HG02678 (cell line): Measurements from ENCODE around the gene NAV2.
"Not testable (repeated sequence)": the region's sequence is repeated elsewhere in the genome, so short reads cannot be mapped to it uniquely, and the experiment has no call there.

ENCODE experiments used
- ATAC-seq: cut with Tn5 transposase; IDR thresholded peaks from one replicate; pipeline ENCODE4 v1.9.1; 2021; ENCODE audit warnings: mild to moderate bottlenecking, moderate library complexity; ENCODE audit not compliant: unreplicated experiment

Gene NAV2

DNA sequence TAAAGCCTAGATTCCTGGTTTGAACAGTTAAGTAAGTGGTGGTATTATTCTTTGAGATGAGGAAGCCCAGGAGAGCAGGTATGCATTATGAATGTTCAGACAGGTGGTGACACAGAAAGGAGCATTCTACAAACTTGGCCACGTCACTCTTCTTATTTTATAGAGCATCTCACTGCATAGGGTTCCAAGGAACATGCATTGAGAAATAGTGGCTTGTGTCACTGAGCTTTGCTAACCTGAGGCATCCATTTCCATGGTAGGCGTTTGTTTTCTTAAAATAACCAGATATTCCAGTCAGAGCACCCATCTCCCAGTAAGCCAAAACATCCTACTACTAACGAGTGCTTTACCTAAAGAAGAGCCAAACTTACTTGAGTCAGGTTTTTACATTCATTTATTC is 169.7 kb downstream of the NAV2 start:
- ATAC-seq = no peak

DNA sequence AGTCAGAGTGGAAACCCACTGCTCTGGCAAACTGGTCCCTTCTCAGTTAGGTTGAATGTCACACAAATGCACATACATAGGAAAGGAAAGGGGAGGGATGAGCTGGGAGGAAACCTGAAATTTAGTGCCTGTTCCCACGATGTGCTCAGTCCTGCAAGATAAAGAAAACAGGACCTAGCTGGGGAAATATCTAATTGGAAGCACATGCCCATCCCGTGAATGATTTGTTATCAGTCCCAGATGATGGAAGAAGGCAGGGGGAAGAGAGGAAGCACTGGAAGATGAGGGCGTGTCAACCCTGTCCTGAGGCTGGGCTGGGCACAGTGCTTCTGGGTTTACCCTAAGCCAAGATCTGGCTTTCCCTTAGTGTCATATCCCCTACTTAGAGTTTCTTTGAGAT is 173.9 kb downstream of the NAV2 start:
- no peak for ATAC-seq

DNA sequence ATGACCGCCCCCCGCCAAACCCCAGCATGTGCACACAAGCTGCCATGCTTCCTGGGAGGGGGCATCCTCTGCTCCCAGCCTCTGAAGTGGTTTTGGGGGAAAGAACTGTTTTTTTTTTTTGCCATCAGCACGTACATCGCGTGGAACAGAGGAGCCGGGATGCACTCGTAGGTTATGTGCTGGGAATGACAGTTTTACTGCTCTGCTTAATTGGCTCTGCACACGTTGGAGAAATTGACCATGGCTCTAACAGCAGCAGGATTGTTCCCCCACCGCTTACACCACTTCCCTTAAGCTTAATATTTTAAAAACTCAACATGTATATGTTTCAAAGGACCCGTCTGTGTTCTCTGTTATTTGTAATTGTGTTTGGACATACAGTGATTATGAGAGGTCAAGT is 175.2 kb downstream of the NAV2 start:
- ATAC-seq = no peak

DNA sequence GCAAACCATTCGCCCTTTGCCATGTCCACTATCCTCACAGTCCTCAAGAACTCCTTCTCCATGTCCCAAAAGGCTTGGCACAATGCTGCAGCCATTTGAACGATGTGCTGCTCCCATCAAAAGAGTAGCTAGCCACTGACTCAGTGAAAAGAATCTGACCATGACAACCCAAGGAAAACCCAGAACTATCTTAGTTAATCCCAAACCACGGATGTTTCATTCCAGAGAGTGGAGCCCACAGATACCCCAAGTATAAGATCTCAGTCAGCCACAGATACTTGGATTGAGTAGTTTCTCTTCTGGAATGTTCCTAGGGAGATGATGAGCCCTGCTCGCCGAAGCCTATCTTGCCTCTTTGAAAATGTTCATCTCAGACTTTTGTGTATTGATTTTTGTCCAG is 176.9 kb downstream of the NAV2 start:
- ATAC-seq = no peak

DNA sequence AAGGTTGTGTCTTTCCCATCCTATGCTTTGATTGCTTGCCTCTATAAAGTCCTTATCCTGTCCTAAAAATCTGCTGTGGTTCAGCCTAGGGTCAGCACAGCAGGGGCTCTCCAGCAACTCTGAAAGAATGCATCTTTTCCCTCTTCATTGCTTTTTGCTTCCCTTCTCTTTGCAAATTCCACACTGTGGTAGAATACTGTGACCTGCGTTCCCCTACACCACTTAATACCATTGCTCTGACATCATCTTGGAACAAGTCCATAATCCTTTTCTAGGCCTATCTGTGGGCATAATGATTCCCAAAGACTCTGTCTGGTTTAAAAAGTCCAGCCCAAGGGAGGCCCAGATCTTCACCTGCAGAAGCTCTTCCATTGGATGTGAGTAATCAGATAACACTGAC is 177.7 kb downstream of the NAV2 start:
- no peak for ATAC-seq

DNA sequence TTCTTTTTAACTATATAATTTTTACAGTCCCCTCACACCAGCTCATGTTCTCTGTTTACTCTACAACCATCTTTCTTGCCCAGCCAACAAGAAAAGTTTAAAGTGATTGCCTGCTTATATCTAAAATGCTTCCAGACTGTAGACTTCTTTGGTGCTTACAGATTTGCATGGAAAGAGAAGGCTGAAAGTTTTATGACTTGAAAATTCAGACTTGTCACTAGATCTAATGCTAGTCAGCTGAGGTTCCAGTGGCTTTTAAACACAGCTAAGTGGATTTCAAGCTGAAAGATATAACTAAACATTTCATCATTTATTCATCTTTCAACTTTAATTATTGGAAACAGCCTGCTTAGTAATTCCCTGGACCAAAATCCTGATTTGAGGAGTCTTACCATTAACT is 178.4 kb downstream of the NAV2 start:
- no peak for ATAC-seq

DNA sequence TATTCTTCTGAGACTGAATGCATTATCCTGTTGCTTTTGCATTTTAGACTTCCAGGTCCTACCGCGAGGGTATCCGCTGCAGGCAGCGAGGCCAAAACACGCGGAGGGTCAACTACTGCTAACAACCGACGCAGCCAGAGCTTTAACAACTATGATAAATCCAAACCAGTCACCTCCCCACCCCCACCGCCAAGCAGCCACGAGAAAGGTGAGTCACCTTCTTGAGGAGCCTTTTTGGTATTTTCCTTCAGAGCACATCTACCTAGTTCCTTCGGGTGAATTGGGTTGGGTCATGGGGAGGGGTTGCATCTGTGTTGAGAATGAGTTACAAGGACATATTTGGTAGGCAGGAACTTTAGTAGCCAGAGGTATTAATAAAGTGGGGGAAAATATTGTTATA is 179.8 kb downstream of the NAV2 start:
- ATAC-seq = no peak

DNA sequence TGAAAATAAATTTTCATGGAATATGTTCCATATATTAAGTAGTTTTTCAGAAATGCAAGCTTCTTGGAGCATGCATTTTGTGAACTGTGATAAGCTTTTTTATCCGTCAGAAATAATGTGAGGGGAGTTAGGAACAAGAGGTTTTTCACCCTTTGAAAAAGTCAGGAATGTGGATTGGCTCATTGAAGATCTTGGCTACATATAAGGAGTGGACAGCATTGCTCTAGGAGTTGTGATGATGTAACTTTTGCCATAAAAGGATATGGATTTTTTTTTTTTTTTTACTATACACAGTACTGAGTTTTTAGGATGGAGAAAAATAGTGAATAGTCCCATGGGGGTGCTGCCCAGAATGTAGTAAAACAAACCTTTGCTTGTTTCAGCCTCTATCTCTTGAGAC is 180.2 kb downstream of the NAV2 start:
- no peak for ATAC-seq

DNA sequence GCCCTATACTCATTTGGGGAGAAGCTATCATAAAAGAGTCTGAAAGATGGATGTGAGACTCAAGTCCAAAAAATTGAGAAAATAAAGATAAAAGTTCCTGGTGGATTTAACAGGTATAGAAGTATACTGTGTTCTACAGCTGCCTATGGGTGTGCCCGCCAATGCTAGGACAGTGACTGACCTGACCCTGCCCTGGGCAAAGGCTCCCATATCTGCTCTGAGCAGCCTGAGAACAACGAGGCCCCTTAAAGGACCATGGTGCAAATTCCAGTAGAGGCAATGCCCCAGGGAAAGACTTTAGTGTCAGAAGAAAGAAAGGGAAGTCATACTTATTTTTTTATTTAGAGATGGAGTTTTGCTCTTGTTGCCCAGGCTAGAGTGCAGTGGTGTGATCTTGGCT is 181.8 kb downstream of the NAV2 start:
- ATAC-seq = no peak

DNA sequence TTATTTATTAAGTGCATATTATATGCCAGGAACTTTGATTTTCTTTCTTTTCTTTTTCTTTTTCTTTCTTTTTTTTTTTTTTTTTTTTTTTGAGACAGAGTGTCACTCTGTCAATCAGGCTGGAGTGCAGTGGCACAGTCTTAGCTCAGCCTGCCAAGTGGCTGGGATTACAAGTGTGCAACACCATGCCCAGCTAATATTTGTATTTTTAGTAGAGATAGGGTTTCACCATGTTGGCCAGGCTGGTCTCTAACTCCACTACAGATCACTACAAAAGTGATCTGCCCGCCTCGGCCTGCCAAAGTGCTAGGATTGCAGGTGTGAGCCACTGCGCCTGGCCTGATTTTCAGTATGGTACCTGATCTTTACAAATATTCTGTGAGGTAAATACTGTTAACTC is 182.4 kb downstream of the NAV2 start:
- not testable (repeated sequence) for ATAC-seq

DNA sequence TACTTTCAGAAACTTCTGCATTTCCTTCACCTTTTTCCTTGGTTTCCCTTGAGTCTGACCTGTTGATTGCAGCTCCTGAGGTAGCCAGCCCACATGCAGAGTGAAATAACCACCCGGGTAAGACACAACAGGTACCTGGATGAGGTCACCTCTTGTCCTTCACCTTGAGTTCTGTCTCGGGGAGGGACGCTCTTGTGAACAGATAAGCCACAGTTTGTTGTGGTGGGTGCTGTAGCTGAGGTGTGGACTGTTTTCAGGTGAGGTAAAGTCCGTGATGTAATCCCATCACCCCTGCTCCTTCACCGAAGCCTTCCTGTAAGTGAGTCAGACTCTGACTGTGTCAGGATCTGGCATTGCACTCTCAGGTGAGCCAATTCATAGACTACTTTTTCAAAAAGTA is 183.1 kb downstream of the NAV2 start:
- ATAC-seq = no peak

DNA sequence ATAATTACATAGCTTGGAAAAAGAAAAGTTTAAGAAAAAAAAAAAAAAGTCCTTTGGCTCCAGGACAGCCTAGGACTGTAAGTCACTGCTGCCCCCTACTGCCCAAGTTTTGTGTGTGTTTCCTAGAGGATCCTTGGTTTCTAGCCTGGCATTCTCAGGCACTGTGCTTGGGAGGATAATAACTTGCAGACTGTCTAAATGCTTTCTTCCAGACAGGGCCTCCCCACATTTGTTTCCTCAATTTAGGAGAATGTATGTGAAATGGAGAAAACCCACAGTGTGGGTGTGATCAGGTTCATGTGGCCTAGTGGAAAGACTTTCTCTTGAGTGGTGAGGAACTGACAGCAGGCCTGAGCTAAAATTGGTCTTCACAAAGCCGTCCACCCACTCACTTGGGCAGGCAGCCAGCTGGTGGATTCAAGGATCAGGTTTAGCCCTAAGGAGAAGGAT is 191.0 kb downstream of the NAV2 start:
- ATAC-seq = no peak

DNA sequence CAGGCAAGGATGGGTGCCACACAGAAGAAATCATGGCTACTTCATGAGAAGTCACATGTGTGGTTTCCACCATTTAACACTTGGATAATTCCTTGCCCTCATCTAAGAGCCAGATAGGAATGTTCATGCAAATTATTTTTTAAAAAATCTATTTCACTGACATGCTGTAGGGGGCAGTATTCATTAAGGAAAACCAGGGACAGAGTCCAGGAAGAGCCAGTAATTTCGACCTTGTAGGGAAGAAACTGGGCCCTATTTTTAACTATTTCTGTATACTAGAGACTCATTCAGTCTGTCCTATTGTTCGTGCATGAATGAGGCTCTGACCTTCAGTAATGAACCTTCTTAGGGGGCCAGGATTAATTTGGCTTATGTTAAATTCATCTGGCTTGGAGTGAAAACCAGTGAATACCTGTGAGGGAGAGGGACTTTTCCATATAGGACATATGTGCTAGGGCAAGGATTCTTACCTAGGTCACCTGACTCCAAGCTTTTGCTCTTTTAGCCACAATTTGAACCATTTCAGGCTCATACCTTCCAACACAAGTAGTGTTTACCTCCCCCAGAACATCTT is 192.7 kb downstream of the NAV2 start:
- ATAC-seq = no peak

DNA sequence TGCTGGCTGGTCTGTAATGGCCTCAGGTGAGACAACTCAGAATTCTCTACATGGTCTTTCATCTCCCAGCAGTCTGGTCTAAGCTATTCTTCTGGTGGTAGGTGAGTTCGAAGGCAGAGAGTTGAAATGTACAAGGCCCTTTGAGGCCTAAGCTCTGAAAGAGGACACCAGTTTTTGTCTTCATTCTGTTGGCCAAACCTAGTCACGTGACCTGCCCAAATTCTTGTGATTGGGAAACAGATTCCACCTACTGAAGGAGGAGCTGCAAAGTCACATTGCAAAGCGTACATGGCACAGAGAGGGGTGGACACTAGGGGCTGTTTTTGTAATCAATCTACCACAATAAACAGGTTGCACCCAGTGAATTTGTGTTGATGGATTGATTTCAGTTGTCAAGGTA is 193.5 kb downstream of the NAV2 start:
- ATAC-seq = no peak

DNA sequence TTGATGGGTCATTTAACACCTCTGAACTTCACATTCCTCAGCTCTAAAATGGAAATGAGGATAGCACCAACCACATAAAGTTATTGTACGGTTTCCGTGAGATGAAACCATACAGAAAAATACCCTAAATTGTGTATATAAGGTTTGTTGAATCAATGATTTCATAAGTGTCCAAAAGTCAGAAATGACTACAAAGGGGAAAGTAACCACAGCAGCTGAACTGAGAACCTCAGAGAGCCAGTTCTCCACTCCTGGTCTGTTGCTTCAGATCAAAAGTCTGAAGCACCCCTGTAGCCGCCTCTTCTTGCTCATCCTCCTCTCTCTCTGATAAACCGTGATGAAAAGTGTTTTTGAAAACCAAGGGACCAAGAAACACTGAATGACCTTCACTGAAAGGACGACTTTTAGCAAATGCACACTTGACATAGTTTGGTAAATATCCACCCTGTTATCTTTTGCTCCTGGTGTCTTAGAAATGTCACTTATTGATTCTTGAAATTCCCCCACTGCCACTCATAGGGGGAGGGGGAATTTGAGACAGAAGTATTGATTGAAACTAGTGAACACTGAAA is 194.5 kb downstream of the NAV2 start:
- ATAC-seq = peak; percentile 90

DNA sequence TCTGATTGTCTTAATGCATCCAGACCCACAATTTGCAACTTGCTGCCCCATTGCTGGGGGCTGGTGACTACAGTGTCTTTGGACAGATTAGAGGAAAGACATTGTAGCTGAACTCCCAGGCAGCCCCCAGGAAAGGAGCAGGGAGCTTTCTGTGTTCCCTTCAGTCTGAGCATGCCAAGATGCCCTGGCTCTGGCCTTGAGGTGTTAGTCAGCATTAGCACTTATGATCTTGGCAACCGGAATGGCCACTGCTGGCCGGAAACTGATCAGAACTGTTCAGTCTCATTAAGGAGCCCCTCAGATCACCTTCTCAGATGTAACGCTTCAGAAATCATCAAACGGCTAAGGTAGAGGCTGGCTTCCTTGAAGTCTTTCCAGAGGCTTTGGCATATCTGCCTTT is 195.2 kb downstream of the NAV2 start:
- ATAC-seq = no peak

DNA sequence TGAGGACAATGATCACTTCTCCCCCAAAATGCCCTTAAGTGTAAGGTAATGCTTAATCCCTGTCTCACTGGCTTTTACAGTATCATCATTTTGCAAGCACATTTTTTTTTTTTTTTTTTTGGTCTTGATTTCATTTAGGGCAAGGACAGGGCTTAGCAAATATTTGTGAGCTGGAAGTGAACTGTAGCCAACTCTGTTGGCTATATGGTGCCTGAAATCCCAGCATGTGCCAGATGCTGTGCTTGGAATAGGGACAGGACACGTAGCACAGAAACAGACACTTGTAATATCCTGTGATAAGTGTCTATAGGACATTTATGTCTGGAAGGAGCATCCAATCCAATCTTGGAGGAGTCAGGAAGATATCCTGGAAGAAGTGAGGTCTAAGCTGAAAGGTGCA is 198.3 kb downstream of the NAV2 start:
- no peak for ATAC-seq

DNA sequence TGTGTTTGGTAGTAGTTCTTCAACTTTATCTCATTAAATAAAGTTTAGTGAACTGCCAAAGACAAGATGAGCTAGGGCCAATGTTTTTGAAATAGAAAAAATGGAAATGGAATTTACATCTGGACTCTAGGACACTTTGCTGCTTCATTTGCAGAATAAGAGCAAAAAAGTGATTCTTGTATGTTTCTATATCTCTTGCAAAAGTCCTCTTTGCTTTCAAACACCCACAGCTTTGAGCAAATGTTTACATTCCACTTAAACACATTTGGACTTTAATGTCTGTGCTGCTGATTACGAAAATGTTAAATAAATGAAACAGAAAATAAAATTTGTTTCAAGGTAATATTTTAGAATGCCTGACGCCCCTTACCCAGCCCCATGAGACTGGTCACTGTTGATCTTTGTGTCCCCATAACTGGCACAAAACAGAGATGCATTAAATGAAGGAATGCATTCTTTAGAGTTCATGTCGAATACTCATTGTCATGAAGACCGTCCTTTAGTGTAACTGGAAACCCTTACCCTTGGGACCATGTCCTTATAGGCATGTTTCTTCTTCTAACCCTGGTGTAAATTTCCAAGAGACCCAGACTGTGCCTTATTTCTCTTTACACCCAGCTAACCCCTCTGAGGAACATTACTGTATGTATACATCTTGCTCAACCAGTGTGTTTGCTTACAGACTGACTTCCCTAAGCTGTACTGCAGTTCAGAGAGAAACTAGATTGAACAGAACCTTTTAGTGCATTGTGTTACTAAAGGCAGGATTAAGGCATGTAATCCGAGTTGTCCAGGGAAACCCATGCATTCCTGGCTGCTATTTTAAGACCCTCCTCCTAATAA is 199.7 kb downstream of the NAV2 start:
- no peak for ATAC-seq

DNA sequence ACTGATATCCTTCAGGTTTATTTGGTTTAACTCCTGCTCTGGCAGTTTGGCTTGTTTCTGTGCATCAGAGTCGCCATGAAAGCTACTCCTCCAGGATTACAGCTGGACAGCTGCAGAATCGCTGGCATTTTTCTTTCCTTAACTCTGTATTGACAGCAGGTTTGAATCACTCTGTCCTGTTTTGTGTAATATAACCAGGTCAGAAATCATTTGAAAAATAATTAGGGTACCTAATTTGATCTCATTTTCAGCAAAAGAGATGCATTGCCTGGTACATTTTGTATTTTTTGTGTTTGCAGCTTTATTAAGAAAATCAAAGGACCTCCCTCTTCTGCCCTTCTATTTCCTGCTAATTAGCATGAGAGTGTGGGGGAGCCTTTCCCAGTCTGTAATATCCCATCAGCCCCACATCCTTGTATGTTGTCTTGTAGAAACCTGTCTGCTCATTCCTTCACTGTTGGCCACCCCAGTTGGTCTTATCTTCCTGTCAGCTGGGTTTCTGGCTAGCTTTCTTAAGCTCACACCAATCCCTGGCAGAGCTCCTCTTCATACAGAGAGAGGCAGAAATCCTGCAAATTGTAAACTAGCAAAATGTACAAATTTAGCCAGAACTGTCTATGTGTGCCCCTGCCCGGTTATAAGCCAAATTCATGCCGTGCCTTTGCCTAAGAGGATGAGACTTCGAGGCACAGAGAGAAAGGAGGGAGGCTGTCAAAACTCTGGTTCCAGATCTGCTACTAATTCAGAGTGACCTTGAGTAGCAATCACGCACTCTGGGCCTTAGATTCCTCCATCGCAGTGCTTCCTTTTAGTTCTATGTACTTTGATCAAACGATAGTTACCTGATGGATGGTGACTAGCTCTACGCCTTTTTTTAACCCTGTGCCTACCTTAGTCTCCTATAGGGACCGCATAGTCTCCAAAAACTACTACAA is 200.6 kb downstream of the NAV2 start:
- no peak for ATAC-seq

DNA sequence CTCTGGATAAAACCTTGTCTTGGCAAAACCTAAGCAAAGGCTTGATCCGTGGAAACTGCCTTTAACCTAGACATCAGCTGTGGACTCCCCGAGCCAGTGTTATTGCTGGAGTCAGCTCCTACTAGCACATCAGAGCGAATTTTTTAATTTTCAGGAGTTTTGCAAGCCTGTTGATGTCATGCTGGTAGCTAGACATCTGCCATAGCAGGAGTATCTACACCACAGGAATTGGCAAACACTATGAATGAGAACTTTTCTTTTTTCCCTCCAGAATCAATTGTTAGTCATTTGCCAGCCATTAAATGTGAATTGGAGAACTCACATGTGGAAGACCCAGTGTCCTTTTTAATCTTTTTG is 201.2 kb downstream of the NAV2 start:
- ATAC-seq = no peak

DNA sequence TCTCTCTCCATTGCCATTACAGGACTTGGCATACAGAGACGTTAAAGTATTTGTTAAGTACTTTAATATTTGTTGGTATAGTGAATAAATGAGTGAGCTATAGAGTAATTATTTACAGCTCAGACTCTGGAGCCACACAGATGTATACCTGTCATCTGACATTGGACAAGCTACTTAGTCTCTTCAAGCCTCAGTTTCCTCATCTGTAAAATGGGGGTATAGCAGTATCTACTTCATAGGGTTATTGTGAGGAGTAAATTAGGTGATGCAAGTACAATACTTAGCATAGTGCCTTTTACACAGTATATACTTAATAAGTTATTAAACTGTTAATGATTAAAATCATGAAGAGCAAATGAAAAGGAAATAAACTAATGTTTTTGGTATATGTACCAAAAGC is 203.2 kb downstream of the NAV2 start:
- ATAC-seq = no peak
